GM12878 (cell line): ENCODE measurements around the gene VWA3B.
"Not testable (repeated sequence)": the region's sequence is repeated elsewhere in the genome, so short reads cannot be mapped to it uniquely, and the experiment has no call there.

ENCODE experiments used
- POLR2AphosphoS5 ChIP-seq: IDR thresholded peaks from 2 replicates; pipeline ENCODE4 v1.6.1; 2011; ENCODE audit warnings: mild to moderate bottlenecking, low read length, inconsistent platforms
- TF ChIP-seq, protein P1 (sequence below), 3 experiments: IDR thresholded peaks in 2 of 3; conservative IDR thresholded peaks in 1 of 3; 2 replicates each; pipeline ENCODE4 v1.5.1; 2011; ENCODE audit warnings: low read depth in 3 of 3, low read length in 3 of 3, mild to moderate bottlenecking in 3 of 3, control low read depth in 2 of 3, moderate library complexity in 2 of 3, inconsistent platforms in 1 of 3, mixed read lengths in 1 of 3; ENCODE audit not compliant: control insufficient read depth in 2 of 3, insufficient read depth in 1 of 3; ENCODE audit errors: extremely low read depth in 1 of 3

DNA sequence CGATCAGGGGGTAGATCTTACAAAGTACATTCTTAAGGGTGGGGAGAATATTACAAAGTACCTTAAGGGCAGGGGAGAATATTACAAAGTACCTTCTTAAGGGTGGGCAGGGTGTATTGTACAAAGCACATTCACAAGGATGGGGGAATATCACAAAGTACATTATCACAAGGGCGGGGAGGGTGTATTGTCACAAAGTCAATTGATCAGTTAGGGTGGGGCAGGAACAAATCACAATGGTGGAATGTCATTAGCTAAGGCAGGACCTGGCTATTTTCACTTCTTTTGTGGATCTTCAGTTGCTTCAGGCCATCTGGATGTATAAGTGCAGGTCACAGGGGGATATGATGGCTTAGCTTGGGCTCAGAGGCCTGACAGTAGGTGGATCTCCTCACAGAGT is 42.2 kb upstream of the VWA3B start:
- not testable (repeated sequence) for TF ChIP-seq POLR2AphosphoS5
- TF ChIP-seq, protein P1, sequence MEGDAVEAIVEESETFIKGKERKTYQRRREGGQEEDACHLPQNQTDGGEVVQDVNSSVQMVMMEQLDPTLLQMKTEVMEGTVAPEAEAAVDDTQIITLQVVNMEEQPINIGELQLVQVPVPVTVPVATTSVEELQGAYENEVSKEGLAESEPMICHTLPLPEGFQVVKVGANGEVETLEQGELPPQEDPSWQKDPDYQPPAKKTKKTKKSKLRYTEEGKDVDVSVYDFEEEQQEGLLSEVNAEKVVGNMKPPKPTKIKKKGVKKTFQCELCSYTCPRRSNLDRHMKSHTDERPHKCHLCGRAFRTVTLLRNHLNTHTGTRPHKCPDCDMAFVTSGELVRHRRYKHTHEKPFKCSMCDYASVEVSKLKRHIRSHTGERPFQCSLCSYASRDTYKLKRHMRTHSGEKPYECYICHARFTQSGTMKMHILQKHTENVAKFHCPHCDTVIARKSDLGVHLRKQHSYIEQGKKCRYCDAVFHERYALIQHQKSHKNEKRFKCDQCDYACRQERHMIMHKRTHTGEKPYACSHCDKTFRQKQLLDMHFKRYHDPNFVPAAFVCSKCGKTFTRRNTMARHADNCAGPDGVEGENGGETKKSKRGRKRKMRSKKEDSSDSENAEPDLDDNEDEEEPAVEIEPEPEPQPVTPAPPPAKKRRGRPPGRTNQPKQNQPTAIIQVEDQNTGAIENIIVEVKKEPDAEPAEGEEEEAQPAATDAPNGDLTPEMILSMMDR (IDR thresholded peaks at IDR 0.05 in 2 of 3, conservative IDR thresholded peaks at IDR 0.05 in 1 of 3; ENCODE audit: control insufficient read depth in 2 of 3, extremely low read depth in 1 of 3, insufficient read depth in 1 of 3, low read depth in 3 of 3, low read length in 3 of 3), result not testable (repeated sequence)
